Esophagus (tissue), 2 donors: Measurements from ENCODE around the gene CERS4. TPM values are rescaled to one million over a fixed set of nuclear protein-coding genes. Genes with fewer than 3 reads are reported as not detected.
"Not testable (repeated sequence)": the region's sequence is repeated elsewhere in the genome, so short reads cannot be mapped to it uniquely, and the experiment has no call there.

Source experiments
- H3K27ac ChIP-seq, 2 donors: one replicate each; pipeline ENCODE4 v1.5.1; 2013; ENCODE audit warnings: low read depth in 2 of 2, mild to moderate bottlenecking in 2 of 2, inconsistent platforms in 1 of 2, low read length in 1 of 2, moderate library complexity in 1 of 2
- H3K27me3 ChIP-seq, 2 donors: one replicate each; pipeline ENCODE4 v1.6.1; 2013; ENCODE audit warnings: low read length in 2 of 2, control low read depth in 1 of 2, mild to moderate bottlenecking in 1 of 2; ENCODE audit not compliant: insufficient read depth in 2 of 2, control insufficient read depth in 1 of 2
- H3K36me3 ChIP-seq, 2 donors: one replicate each; pipeline ENCODE4 v1.6.1; 2013; ENCODE audit warnings: low read length in 1 of 2; ENCODE audit not compliant: control insufficient read depth in 2 of 2, insufficient read depth in 2 of 2
- H3K4me1 ChIP-seq, 2 donors: one replicate each; pipeline ENCODE4 v1.6.1; 2013; ENCODE audit warnings: low read length in 1 of 2; ENCODE audit not compliant: control insufficient read depth in 2 of 2, insufficient read depth in 2 of 2
- H3K4me3 ChIP-seq, 2 donors: one replicate each; pipeline ENCODE4 v1.5.1; 2013; ENCODE audit warnings: low read length in 2 of 2, mild to moderate bottlenecking in 2 of 2, low read depth in 1 of 2, moderate library complexity in 1 of 2
- H3K9me3 ChIP-seq, 2 donors: one replicate each; pipeline ENCODE4 v1.6.1; 2013; ENCODE audit warnings: mild to moderate bottlenecking in 2 of 2, low read depth in 1 of 2, low read length in 1 of 2, moderate library complexity in 1 of 2; ENCODE audit not compliant: control insufficient read depth in 2 of 2, insufficient read depth in 1 of 2
- WGBS, 2 donors: extraction: QIAGEN DNeasy Blood & Tissue Kit; methylation state at CpG; one replicate each; pipeline ENCODE4 v1.1.7; 2013; 5-methylcytosine and 5-hydroxymethylcytosine counted together
- polyA plus RNA-seq, 2 donors: library from polyadenylated mRNA; stranded (reverse); fragments of 200-250 nt; gene quantifications; one replicate each; pipeline ENCODE4 v1.2.3, GENCODE V29; 2013
- donor health status: healthy with polysubstance abuse.
- donor health status: Bipolar disorder and iron deficiency.

Gene CERS4
- polyA plus RNA-seq, 2 donors, result 67.7 to 70.0 TPM

GRCh38 chr19:8192221-8192820 lies 16.8 kb upstream of the CERS4 start:
- H3K27me3 ChIP-seq, result no peaks in the 10 kb centered on the region
- no peak overlapping the region for H3K27ac ChIP-seq
- H3K4me1 ChIP-seq, result no peaks in the 10 kb centered on the region
- no peaks in the 10 kb centered on the region for H3K36me3 ChIP-seq
- no peaks in the 10 kb centered on the region for H3K9me3 ChIP-seq
- WGBS, 2 donors, result 71 to 72% methylated on average over 7 of the region's 7 CpGs
- H3K4me3 ChIP-seq, result no peak overlapping the region

- Histone ChIP-seq H3K9me3 (no peaks in the 10 kb centered on the region), H3K27ac (peak overlapping the region in 1 of 2 donors; percentile 33), H3K36me3 (no peaks in the 10 kb centered on the region), H3K27me3 (no peaks in the 10 kb centered on the region), H3K4me1 (no peaks in the 10 kb centered on the region), H3K4me3 (no peak overlapping the region)
- 52 to 53% methylated on average over 11 of the region's 11 CpGs for WGBS, 2 donors
Measured at GRCh38 chr19:8194528-8195267, 14.5 kb upstream of the CERS4 start.

GRCh38 chr19:8196271-8196927 lies 12.8 kb upstream of the CERS4 start:
- Histone ChIP-seq H3K4me3 (no peak overlapping the region), H3K36me3 (no peaks in the 10 kb centered on the region), H3K27ac (no peak overlapping the region), H3K9me3 (no peaks in the 10 kb centered on the region), H3K4me1 (no peaks in the 10 kb centered on the region), H3K27me3 (no peaks in the 10 kb centered on the region)
- 58 to 66% methylated on average over 10 of the region's 10 CpGs for WGBS, 2 donors

- 51 to 55% methylated on average over 15 of the region's 15 CpGs for WGBS, 2 donors
- not testable (repeated sequence) for H3K27me3 ChIP-seq, H3K4me1 ChIP-seq, H3K27ac ChIP-seq, H3K9me3 ChIP-seq, H3K36me3 ChIP-seq, H3K4me3 ChIP-seq
Measured at GRCh38 chr19:8203288-8204120, 5.7 kb upstream of the CERS4 start.

- H3K27ac ChIP-seq, result peak overlapping the region; percentile 18 to 28
- no peaks in the 10 kb centered on the region for H3K9me3 ChIP-seq
- H3K36me3 ChIP-seq, result no peaks in the 10 kb centered on the region
- no peak overlapping the region for H3K4me3 ChIP-seq
- no peaks in the 10 kb centered on the region for H3K27me3 ChIP-seq
- peaks cover 5 to 11% of the 10 kb centered on the region in 2 donors for H3K4me1 ChIP-seq
- WGBS, 2 donors, result 63 to 79% methylated on average over 5 of the region's 5 CpGs
Measured at GRCh38 chr19:8204961-8205360, 4.2 kb upstream of the CERS4 start.

- Histone ChIP-seq H3K27me3 (no peaks in the 10 kb centered on the region), H3K9me3 (no peaks in the 10 kb centered on the region), H3K4me3 (no peak overlapping the region), H3K4me1 (peaks cover 8 to 21% of the 10 kb centered on the region in 2 donors), H3K27ac (no peak overlapping the region), H3K36me3 (no peaks in the 10 kb centered on the region)
- 78 to 91% methylated on average over 13 of the region's 13 CpGs for WGBS, 2 donors
Measured at GRCh38 chr19:8206147-8207087, 2.8 kb upstream of the CERS4 start.

GRCh38 chr19:8207326-8207725 lies 1.8 kb upstream of the CERS4 start:
- WGBS, 2 donors, result 82 to 86% methylated on average over 7 of the region's 7 CpGs
- not testable (repeated sequence) for H3K9me3 ChIP-seq, H3K36me3 ChIP-seq, H3K27me3 ChIP-seq, H3K4me3 ChIP-seq, H3K27ac ChIP-seq
- H3K4me1 ChIP-seq, result peaks cover 8 to 21% of the 10 kb centered on the region in 2 donors

GRCh38 chr19:8208119-8208921 lies 850 bp upstream of the CERS4 start:
- H3K9me3 ChIP-seq, result no peaks in the 10 kb centered on the region
- H3K27me3 ChIP-seq, result no peaks in the 10 kb centered on the region
- H3K27ac ChIP-seq, result peak overlapping the region; percentile 87 to 89
- H3K36me3 ChIP-seq, result peaks cover 0 to 3% of the 10 kb centered on the region in 2 donors
- peak overlapping the region; percentile 47 to 84 for H3K4me3 ChIP-seq
- peaks cover 8 to 21% of the 10 kb centered on the region in 2 donors for H3K4me1 ChIP-seq
- 27 to 33% methylated on average over 33 to 35 of the region's 35 CpGs for WGBS, 2 donors
